HG03060 (cell line): ENCODE data around the gene CDH13.

Experiments
- ATAC-seq: cut with Tn5 transposase; IDR thresholded peaks from one replicate; pipeline ENCODE4 v1.9.1; 2021; ENCODE audit warnings: low read depth, moderate number of reproducible peaks; ENCODE audit not compliant: unreplicated experiment

The CDH13 gene

DNA sequence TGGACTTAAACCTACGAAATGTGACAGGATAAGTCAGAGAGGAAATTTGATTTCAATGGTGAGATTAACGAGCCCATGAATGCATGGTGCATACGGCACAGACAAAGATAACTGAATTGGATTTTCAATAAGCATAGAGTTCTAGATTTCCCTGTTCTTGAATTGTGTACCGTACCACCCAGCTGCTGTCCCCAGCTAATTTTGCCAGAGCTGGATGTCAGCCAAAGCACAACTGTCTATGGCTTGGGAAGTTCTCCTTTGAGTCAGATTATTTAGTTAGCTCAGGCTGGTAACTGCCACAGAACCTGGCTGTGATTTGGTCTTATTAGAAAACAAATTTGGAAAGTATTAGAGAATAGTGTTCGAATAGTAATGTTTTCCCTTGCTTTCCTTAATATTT, 143.1 kb downstream of the CDH13 start:
- no peak for ATAC-seq

DNA sequence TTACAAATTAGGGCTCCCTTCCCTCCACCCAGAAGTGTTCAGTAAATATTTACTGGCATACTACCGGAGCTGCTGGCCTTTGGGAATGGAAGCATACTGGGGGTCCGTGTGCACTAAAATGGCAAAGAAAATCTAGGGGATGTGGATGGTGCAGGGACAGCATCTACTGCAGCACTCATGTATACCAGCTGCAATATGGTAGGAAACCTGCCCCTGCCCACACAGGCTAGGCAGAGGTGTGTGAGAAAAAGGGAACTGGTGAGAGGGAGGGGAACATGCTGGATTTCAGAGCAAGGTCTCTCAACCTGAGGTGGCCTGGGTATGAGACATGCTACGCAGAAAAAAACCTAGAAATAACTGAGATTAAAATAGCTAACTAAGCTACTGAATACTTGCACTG, 145.4 kb downstream of the CDH13 start:
- ATAC-seq, result no peak

DNA sequence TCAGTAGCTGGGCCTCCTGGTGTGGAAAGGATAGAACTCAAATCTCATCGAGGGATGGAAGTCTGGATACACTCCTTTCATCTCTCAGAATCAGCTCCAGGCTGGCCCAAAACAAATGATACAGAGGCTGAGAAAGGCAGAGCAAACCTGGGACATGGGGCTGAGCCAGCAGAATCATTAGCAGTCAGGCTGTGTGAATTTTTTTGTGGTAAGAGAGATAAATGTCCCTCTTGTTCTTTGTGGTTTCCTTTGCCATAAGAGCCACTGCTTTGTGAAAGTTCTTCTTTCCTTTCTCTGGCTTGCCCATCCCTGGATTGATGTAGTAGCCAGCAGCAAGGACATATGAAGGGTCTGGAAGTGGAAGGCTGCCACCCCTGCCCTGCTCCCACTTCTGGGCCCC, 146.2 kb downstream of the CDH13 start:
- no peak for ATAC-seq

DNA sequence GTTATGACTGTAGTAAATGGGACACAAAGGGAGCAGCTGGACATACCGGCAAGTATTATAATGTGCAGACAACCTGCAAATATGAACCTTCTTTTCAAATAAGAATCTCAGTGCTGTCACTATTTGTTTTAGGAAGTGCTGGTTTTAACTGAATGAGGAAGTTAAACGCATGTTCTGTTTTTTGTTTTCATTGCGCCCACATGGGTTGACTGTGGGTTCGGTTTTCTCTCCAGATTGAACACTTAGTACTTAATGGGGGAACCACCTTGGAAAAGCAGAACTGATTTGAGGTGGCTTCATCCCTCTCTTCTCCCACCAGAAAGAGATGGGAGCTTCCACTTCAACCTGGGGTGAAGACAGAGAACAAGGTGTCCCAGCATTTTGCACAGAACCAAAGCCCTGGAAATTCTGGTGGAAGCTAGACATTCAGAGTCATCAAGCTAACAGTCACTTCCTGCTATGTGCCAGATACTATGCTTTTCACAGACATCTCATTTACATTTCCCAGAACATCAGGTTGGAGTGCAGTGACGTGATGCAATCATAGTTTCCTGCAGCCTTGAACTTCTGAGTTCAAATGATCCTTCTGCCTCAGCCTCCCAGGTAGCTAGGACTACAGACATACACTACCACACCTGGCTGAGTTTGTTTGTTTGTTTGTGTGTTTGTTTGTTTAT, 149.8 kb downstream of the CDH13 start:
- no peak for ATAC-seq

DNA sequence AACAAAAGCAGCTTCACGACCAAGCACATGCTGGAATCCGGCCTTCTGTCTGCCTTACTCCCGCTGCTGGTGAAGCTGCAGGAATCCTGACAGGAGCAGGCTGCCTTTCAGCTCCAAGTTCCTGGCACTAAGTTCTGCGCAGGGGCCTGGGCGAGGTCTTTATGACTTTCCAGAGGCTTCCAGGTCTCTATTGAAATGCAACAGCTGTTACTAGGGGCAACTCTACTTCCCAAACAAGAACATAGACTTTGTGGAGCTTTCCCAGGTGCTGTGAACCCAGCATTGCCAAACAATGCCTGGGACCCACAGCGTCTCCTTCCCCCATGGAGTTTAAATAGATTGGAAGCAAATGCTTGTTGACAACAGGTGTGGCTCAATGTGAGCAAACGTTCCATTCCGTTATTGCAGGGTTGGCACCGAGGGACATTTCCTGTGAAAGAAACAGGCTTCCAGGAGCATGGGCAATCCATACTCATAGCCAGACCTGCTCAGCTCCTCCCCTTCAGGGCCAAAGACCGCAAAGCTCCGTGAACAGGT, 156.0 kb downstream of the CDH13 start:
- no peak for ATAC-seq

DNA sequence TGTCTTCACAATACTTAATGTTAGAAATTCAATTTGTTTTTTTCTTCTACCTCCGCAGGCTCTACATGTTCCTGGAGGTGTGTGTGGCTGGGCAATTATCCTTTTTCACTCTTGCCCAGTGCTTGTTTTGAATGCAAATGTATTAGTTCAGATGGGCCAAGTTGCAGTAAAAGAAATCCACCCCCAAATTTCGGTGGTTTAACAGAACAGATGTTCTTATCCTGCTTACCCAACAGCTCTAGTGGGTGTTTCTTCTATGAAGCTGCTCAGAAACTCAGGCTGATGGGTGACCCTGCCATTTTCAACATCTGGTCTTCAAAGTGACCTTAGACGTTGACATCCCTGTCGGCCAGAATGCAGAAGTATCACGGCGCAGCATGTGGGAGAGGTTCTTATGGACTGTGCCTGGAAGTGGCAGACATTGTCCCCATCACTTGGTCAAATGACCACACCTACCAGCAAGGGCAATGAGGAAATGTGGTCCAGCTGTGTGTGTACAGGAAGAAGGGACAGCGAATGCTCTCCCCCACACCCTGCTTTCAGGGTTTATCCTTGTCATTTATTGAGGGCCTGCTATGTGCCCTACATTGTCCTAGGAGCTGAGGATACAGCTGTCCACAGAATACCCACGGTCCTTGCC, 157.3 kb downstream of the CDH13 start:
- no peak for ATAC-seq

DNA sequence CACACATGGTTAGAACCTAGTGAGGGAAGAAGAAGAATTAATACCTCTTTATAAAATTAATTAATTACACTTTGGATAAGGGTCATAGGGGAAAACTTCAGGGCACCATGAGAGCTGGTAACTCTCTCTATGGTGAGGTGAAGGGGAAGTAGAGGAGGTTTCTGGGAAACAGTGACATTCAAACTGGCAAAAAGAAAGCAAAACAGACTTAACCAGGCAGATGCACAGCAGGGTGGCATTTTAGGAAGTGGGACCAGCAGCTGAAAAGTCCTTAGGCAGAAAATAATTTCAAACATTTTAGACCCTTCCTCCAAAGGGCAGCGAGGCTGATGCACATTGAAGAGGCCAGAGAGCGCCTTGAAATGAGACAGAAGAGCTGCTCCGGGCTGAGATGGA, 157.8 kb downstream of the CDH13 start:
- no peak for ATAC-seq

DNA sequence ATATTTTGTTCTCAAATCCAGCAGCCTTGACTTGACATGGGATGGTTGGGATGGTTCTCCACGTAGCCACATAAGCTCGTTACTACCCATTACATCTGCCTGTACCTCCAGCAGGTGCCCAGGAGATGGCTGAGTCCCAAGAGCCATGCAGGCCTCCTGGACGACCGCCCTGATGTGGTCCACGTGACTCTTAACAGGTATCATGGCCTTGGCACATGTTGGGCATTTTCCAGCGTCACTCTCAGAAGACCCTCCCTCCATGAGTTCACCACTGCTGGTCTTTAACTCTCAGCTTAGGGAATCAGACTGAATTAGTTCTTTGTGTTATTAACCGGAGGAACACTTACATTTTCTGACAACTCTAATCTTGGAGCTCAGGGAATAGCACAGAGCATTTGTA, 161.5 kb downstream of the CDH13 start:
- no peak for ATAC-seq

DNA sequence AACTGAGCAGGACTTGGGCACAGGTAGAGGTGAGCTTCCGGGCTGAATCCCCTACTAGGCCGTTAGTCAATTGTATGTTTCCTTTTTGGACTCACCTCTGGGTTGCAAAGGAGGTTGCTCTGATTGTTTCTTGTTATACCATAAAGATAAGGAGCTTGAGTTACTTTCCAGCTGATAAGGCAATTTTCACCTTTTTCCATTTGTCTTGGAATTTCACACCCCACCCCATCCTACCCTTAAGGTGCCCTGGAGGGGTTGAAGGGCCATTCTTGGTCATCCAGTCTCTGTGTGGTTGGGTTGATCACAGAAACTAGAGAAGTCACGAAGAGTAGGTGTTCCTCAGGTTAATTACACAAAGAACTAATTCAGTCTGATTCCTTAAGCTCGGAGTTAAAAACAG, 162.2 kb downstream of the CDH13 start:
- no peak for ATAC-seq

DNA sequence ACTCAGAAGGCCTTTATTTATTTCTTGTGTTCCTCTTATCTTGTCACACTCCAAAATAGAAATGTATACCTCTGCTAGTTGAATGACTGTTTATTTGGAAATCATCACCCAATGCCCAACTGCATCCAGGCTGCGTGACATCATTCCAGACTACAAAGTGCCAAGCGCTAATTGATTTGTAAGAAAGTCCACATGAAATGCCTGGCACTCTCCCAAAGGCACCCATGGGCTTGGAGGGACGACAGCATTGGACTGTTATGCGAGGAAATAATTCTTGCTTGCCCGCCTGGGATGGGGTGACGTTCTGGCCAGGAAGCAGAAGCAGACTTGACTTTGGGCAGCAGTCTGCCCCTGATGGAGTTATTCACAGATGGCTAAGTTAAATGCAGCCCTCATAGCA, 165.9 kb downstream of the CDH13 start:
- no peak for ATAC-seq

DNA sequence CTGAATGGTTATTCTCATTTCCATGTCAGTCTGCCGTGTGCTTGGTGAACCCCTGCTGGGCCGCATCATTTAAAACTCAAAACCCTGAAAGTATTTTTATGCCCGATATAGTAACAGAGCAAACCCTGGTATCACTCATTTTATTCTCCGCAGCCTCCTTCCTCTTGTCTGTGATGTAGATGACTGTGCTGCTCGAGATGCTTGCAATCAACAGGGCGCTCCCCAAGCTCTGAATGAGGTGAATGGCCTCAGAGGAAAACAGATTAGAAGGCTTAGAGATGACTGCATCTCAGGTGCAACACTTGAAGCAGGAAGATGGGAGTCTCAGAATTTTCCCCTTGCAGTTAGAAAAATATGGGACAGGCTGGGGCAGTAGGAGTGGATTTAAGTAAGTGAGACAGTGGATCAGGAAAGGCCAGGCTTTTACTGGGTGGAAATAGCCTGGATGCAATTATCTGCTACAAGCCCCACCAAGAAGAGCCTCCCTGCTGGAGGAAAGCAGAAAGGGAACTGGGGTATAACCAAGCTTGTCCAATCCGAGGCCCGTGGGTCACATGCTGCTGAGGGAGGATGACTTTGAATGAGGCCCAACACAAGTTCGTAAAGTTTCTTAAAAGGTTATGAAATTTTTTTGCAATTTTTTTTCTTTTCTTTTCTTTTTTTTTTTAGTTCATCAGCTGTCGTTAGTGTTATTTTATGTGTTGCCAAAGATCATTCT, 166.9 kb downstream of the CDH13 start:
- no peak for ATAC-seq

DNA sequence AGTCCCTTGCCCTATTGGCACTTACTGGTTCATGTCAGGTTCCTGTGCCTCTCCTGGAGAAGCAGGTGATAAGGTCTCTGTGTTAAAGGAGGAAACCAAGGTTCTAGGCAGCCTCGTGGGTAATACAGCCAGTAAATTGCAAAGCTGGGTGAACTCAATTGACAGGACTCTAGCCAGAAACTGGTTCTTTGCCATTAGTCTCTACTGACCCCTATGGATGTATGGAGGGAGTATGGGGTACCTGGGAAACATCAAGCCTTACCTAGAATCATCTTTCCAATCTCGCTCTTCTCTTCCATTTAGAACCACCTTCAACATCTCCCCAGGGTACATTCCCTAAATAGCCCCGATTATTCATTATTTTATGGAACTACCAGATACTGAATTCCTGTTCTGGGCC, 169.3 kb downstream of the CDH13 start:
- ATAC-seq, result no peak

DNA sequence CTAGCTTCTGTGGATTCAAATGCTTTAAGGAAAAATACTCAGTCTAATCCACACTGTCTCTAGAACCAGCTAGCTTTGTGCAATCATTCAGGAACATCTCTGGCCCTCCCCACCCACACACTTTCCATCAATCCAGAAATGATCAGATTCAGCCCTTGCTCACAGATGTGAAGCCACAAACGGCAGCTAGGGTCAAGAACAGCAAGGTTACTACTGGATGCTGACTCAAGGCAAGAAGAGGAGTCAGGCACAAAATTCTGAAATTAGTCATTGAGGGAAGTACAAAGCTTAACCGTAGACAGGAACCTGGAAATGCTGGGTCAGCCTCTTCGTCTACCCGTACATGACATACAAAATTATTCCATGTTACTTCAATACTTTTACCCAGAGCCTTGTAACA, 174.6 kb downstream of the CDH13 start:
- no peak for ATAC-seq

DNA sequence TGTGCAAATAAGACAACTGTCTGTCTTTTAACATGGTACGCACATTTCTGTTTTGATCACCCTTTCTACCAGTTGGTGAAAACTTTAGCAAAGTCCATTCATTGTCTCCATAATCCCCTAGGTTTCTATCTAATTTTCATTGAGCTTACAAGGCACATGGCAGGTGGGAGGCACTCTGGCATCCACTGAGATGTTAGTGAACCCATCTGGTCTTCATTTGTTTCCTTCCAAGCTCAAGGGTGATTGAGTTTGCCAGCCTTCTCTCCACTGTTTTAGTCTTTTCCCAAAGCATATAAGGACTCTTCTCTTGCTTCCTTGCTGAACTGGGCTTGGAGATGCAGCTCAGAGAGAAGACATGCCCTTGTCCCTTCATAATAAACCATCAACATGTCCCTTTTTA, 179.1 kb downstream of the CDH13 start:
- ATAC-seq, result no peak

DNA sequence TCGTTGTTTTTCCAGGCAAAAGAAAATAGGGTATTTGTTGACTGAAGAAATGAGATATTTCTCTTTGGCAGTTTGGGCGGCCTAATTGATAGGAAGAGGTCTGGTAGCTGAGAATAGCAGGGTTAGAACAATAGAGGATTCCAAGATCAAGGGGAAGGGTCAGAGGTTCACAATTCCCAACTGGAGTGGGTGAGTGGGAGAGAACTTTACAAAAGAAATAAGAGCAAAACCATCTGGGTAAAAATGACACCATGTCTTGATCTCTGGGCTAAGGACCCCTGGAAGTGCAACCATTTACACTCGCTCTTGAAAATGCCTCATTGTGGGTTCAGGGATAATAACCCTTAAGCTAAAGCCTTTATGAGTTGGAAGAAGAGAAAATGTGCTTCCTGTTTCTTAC, 180.5 kb downstream of the CDH13 start:
- ATAC-seq, result no peak

DNA sequence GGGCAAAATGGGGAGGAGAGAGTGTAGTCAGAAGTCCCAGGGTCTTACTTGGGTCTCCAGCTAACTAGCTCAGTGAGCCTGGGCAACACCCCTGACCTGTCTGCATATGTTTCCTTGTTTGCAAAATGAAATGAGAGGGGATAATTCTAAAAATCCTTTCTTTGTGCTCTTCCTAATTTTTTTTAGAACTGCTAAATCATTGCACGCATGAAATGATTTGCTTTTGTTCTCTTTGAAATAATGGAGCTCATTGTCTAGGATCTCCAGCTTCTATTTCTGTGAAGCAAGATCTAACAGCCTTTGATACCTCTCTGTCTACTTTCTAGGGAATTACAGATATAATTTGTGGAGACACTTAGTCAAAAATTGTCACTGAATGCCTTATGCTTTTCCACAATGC, 181.3 kb downstream of the CDH13 start:
- no peak for ATAC-seq

DNA sequence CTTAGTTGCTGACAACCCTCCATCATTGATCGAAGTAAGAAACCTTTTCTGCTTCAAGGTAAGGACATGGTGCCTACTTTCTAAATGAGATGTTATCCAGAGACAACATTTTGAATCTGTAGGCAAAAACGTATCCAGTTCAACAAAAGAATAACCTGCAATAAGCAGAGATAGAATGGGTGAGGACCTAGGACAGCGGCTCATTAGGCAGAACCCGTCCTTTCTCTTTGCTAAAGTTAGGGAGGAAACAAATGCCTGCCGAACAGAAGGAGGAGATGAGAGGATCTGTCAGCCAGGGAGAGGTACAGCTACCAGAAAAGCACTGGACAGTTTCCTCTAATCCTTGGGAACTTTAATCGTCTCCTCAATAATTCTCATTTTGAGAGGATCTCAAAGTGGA, 183.3 kb downstream of the CDH13 start:
- ATAC-seq, result no peak

DNA sequence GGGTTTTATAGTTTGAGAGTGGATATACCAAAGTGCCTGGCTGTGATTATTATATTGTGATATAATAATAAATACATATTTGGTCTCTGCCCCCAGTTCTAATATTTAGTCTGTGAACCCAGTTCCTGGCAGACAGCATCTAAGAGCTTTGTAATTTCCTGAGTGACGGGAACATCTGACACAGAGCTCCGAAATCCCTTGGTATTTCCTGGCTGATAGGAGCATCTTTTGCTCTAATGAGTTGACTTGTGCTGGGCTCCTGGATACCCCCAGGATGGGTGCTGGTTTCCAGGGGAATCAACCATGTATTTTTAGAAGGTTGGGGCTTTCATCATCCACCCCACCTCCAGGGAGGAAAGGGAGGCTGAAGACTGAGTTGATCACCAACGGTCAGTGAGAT, 187.3 kb downstream of the CDH13 start:
- no peak for ATAC-seq

DNA sequence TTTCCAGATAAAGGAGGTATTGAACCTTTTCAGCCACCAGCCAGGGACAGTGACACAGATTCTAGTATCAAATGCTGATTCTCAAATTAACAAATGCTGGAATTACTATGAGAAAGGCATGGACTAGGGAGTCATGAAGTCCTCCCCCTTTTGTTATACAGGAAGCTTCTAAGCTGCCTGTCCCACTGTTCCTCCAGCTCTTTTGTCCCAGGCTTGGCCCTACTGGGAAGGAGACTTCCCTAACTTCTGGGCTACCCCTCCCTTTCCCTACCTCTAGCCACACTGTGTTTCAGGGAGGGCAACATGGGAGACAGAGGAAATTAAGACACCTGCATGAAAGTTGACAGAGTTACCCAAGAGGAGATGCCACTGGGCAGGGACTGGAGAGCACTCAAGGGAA, 192.5 kb downstream of the CDH13 start:
- no peak for ATAC-seq

DNA sequence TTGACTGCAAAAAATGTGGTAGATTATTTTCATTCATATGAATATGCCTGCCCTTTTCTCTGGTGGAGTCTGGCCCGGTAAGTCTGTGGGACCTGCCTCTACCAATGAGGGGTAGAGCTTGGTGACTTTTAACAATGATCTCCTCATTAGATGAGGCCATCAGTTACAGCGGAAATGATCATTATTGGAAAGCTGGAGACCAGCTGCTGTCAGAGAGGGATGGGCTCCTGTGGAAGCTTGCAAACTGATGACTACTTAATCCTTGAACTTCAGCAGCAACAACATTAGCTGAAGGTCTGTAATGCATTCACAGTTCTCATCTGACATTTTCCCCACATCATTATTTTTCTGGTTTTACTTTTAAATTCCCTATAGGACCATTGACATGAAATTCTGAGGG, 194.1 kb downstream of the CDH13 start:
- no peak for ATAC-seq

DNA sequence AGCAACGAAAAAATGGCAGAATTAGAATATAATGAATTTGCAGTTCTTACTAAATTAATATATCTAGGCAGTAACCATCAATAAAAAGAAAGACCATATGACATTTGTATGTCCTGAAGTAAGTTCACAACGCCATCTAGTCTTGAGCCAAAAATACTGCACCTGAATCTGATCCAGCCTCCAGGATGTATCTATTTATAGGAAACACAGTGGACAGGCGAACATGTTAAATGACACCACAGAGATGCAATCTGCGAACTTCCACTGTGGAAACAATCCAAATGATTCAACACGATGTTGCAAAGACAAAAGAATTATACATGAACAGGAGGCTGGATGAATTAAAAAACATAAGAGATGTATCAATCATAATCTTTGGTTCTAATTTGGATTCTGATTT, 197.6 kb downstream of the CDH13 start:
- ATAC-seq, result no peak

DNA sequence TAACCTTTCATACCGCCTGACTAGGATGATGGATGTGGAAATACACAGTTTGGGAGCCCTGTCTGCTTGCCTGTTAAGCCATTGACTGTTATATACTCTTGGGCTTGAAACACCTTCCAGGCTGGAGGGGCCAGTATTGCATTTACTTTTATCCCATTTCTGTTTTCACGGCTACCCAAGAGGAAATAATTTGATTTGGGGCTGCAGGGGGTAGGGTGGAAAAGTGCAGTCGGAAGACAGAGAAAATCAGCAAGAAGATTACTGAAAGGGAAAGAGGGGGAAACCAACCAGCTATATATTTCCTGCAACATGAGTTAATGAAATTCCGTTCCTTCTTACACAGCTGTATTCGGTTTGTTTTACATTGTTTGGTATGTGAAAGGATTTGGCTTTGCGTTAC, 202.5 kb downstream of the CDH13 start:
- ATAC-seq, result no peak
